Measurements from ENCODE around the gene GNAT1.

- TF ChIP-seq YY1 (IDR thresholded peaks at IDR 0.05; ENCODE audit: insufficient read depth, insufficient read length), result no peak
- TF ChIP-seq SUZ12 (IDR thresholded peaks at IDR 0.05; ENCODE audit: extremely low read depth, insufficient read depth, insufficient read length), result no peak
Measured at GRCh38 chr3:50157827-50158529, 33.4 kb upstream of the GNAT1 start.

Measured in NT2/D1 (cell line).